HG03066 (cell line): Measurements from ENCODE around the gene MGST3.
"Not testable (repeated sequence)": the region's sequence is repeated elsewhere in the genome, so short reads cannot be mapped to it uniquely, and the experiment has no call there.

ENCODE experiments used
- ATAC-seq: cut with Tn5 transposase; IDR thresholded peaks from one replicate; pipeline ENCODE4 v1.9.1; 2021; ENCODE audit warnings: low read depth; ENCODE audit not compliant: unreplicated experiment

MGST3 gene

DNA sequence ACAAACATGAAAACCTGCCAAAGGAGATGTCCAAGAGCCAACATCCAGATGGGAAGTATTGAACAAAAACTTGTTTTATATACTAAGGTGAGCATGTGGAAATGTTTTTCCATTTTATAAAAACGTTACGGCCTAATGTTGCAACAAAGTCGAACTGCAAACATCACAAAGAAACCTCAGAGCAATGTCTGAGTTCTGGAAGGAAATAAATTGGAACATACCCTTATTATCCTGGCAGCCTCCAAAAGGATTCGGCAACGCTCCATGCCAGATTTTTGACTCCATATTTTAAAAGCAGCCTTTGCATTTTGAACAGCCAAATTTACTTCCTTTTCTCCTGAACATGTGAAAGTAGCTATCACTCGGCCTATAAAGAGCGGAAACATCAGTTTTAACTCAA is 64.0 kb downstream of the MGST3 start:
- no peak for ATAC-seq

DNA sequence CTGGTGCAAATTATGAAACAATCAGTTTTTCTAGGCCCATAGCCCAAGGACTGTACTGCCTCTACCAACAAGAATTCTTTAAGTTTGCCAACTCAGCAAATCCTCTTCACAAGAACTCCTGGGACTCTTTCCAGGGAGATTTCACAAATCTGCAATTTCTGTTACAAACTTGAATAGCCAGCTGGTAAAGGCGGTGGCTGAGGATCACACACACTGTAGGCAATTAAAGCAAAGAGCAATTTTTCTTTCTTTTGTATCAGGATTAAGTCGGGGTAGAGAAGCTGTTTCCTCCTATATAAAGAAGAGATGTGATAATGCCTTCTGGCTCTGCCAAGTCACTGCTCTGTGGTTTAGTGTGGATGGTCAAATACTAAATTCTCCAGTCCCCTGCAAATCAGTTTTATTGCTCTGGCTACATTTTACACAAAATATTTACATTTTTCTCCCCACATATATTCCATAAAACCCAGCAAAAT is 65.6 kb downstream of the MGST3 start:
- ATAC-seq = no peak

DNA sequence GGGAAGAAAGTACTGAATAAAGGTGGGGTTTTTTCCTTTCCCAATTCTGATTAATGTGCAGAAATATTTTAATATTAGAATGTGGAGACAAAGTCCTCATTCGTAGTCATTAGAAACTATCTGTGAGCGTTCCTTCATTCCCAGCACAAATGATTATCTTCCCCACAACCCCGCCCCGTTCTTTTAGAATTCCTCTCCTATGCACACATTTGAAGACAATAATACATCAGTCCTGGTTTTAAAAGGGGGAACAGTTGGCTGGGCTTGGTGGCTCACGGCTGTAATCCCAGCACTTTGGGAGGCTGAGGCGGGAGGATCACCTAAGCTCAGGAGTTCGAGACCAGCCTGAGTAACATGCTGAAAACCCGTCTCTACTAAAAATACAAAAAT is 66.5 kb downstream of the MGST3 start:
- ATAC-seq = no peak

DNA sequence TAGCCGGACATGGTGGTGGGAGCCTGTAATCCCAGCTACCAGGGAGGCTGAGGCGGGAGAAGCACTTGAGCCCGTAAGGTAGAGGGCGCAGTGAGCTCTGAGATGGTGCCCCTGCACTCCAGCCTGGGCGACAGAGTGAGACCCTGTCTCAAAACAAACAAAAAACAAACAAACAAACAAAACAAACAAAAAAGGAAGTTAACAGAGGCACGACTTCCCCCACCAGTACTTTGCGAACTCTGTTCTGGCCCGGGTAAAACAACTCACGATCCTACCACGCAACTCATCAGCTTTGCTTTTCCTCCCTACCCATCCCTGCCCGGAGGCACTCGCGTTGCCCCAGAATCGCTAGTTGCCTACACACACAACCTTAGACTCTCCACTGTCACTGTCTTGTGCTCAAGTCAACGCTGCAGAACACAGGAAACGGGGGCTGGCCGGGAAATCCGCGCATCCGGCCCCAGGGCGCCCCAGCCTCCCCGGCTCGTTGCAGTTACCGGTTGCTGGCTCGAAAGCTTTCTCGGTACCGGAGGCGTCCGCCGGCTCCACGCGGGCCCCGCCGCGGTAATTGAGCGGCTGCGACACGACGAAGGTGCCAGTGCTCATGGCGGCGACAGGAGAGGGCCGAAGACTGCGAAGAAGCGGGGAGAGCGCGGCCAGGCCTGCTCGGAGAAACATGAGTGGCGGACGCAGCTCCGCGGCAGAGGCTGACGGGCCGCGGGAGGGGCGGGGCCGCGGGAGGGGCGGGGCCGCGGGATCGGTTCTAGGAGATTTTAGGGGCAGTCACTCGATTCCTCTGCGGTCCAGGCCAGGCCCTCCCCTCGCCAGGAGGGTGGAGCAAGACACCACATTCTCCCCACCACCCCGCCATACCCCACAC is 67.1 kb downstream of the MGST3 start, which contains the start of gene ALDH9A1:
Gene ALDH9A1 (minus strand): TSS at position 682 of the 880 bp plus-strand sequence. CDS start 4 bp downstream, at position 678.
- ATAC-seq = peak; percentile 92

DNA sequence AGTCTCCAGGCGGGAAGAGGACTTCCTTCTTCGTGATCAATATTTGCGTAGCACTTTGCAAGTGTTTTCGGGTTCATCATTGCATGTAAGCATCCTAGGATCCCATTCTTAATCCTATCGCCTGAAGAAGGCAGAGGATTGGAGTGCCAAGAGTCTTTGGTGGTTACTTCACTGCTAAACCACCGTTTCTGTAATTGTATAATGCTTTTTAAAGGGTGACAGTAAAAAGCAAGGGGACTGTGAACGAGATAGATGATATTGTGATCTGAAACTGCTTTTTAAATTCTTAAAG is 67.7 kb downstream of the MGST3 start:
- no peak for ATAC-seq

DNA sequence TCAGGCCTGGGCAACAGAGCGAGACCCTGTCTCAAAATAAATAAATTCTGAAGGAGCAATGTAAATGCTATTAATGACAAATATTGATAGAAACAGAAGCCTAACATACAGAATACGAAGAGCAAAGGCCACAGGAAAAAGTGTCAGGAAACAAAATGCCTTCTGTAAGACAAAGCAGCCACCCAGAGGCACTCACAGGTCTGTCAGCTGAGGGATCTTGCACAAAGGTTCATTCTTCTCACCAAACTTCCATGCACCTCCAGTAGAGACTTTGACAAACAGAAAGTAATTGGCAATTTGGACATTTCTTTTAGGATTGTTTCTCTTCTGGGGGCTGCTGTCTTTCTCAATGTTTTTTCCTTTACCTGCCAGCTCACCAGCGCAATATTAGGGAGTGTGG is 68.5 kb downstream of the MGST3 start:
- ATAC-seq = no peak

DNA sequence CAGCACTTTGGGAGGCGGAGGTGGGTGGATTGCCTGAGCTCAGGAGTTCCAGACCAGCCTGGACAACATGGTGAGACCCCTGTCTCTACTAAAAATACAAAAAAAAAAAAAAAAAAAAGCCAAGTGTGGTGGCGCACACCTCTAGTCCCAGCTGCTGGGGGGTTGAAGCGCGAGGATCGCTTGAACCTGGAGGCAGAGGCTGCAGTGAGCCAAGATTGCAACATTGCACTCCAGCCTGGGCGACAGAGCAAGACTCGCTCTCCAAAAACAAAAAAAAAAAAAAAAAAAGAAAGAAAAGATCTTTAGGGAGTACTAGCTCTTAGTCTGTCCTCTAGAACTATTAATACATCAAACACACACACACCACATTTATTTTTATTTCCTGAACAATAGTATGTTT is 70.9 kb downstream of the MGST3 start:
- ATAC-seq = not testable (repeated sequence)

DNA sequence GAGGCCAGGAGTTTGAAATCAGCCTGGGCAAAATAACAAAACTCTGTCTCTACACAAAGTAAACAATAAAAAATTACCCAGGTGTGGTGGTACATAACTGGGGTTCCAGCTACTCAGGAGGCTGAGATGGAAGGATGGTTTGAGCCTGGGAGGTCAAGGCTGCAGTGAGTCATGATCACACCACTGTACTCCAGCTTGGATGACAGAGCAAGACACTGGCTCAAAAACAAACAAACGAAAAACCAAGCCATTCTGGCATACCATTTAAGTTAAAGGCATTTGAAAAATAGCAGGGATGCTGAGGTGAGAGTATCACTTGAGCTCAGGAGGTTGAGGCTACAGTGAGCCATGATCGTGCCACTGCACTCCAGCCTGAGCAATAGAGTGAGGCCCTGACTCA is 72.6 kb downstream of the MGST3 start:
- no peak for ATAC-seq
